Measurements from ENCODE around the gene CCDC186.

CCDC186 gene

DNA sequence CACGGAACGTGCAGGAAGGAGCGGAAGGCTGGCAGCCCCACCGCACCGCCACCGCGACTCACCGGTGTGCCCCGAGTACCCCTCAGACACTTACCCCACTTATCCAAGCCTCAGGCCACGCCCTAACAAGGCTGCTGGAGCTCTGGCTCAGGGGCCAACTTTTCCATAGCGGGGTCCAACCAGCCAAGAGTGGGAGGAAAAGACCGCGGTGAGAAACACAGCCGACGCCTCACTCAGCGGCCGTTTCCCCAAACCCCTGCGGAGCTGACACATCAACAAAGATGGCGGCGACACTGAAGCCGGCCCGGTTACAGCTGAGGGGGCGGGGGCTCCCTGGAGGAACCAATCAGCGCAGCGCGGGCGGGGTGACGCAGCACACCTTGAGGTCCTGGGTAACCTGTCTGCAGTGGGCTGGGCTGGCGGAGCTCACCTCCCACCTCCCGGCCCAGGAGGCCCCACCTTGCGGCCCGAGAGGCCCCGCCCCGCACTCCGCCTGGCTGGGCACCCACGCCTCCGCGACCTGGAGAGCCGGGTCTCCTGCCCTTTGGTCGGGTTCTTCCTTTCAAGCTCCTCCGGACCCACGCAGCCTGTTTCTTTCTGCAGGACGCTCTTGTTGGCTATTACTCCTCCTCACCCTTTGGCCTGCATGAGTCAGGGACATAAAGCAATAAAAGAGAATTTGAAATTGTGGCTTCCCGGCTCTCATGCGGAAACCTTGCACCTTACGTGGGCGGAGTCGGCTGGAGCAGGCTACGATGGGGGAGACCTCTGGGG, at the start of gene CCDC186:
Gene CCDC186, minus strand, starts transcription at position 283 of the 774 bp plus-strand sequence. CDS start 10,935 bp downstream, outside the sequence.
- H3K27me3 Mint-ChIP-seq (ENCODE audit: low read depth, poor library complexity) = peaks cover 8% of the 10 kb centered on the region
- peak; percentile 97 for DNase-seq
- H3K9me3 Mint-ChIP-seq = peaks cover 14% of the 10 kb centered on the region
- H3K4me3 Mint-ChIP-seq = peak within 1 kb of the TSS; percentile 100
- H3K4me1 Mint-ChIP-seq = peaks cover 38% of the 10 kb centered on the region
- peaks cover 28% of the 10 kb centered on the region for H3K36me3 Mint-ChIP-seq (ENCODE audit: low read depth)
- TF ChIP-seq, protein P1, sequence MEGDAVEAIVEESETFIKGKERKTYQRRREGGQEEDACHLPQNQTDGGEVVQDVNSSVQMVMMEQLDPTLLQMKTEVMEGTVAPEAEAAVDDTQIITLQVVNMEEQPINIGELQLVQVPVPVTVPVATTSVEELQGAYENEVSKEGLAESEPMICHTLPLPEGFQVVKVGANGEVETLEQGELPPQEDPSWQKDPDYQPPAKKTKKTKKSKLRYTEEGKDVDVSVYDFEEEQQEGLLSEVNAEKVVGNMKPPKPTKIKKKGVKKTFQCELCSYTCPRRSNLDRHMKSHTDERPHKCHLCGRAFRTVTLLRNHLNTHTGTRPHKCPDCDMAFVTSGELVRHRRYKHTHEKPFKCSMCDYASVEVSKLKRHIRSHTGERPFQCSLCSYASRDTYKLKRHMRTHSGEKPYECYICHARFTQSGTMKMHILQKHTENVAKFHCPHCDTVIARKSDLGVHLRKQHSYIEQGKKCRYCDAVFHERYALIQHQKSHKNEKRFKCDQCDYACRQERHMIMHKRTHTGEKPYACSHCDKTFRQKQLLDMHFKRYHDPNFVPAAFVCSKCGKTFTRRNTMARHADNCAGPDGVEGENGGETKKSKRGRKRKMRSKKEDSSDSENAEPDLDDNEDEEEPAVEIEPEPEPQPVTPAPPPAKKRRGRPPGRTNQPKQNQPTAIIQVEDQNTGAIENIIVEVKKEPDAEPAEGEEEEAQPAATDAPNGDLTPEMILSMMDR (IDR thresholded peaks at IDR 0.05) = no peak
- H3K27ac Mint-ChIP-seq = peak within 1 kb of the TSS; percentile 99

DNA sequence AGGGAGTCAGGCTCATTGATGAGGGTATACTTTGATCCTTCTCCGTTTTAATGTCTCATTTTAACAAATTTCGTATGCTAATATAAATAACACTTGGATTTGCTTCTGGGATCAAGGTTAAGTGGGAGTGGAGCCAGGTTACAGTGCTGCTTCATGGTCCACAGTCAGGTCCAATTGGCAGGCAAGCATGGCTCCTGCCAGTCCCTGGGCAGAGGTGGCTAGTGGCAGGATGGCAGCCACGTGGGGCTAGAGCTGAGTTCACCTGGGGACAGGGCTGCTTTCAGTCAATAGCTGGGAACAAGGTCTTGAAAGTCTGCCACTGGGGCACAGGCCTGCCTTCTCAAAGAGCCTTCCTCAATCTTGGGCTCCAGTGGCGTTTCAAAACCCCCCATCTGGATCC, 49.1 kb upstream of the CCDC186 start:
- TF ChIP-seq, protein P1 (IDR thresholded peaks at IDR 0.05) = no peak
- Mint-ChIP-seq H3K27me3 (ENCODE audit: low read depth, poor library complexity) (no peaks in the 10 kb centered on the region), H3K27ac (no peak overlapping the region), H3K4me1 (peaks cover 17% of the 10 kb centered on the region), H3K36me3 (ENCODE audit: low read depth) (no peaks in the 10 kb centered on the region), H3K9me3 (no peaks in the 10 kb centered on the region), H3K4me3 (no peak overlapping the region)
- DNase-seq = no peak

DNA sequence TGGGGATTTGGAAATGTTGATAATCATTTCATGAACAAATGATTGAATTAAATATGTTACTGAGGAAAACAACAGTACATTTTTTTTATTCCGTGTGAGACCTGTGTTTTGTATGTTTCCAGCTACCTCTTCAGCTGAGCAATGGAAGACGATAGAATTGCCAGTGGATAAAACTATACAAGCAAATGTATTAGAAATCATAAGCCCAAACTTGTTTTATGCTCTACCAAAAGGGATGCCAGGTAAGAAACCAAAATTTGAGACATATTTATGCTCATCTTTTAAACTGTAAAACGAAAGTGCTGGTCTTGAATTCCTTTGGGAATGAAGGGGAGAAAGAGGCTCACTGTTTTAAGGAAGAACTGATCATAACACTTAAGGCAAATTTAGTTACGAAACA, 47.2 kb upstream of the CCDC186 start:
- TF ChIP-seq, protein P1 (IDR thresholded peaks at IDR 0.05) = no peak
- Mint-ChIP-seq H3K4me1 (no peaks in the 10 kb centered on the region), H3K36me3 (ENCODE audit: low read depth) (no peaks in the 10 kb centered on the region), H3K27me3 (ENCODE audit: low read depth, poor library complexity) (no peaks in the 10 kb centered on the region), H3K27ac (no peak overlapping the region), H3K4me3 (no peak overlapping the region), H3K9me3 (no peaks in the 10 kb centered on the region)
- DNase-seq = no peak

DNA sequence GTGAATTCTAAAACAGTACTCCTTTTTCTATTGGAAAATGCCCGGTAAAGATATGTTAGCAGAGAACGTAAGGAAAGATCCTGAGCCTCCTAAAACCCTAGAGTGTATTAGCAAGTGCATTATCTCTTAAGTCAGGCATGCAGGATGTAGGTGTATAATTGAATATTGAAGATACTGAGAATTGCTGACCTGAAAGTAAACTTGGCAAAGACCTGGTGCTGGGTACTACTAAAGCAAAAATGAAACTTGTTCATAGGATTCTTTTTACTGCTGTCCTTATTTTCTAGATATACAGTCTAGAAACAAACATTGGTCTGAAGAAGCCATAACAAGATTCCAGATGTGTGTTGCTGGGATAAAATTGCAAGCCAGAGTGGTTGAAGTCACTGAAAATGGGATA, 46.3 kb upstream of the CCDC186 start:
- no peaks in the 10 kb centered on the region for H3K4me1 Mint-ChIP-seq
- H3K36me3 Mint-ChIP-seq (ENCODE audit: low read depth) = no peaks in the 10 kb centered on the region
- TF ChIP-seq, protein P1 (IDR thresholded peaks at IDR 0.05) = no peak
- H3K27me3 Mint-ChIP-seq (ENCODE audit: low read depth, poor library complexity) = no peaks in the 10 kb centered on the region
- H3K4me3 Mint-ChIP-seq = no peak overlapping the region
- no peaks in the 10 kb centered on the region for H3K9me3 Mint-ChIP-seq
- H3K27ac Mint-ChIP-seq = no peak overlapping the region
- no peak for DNase-seq

DNA sequence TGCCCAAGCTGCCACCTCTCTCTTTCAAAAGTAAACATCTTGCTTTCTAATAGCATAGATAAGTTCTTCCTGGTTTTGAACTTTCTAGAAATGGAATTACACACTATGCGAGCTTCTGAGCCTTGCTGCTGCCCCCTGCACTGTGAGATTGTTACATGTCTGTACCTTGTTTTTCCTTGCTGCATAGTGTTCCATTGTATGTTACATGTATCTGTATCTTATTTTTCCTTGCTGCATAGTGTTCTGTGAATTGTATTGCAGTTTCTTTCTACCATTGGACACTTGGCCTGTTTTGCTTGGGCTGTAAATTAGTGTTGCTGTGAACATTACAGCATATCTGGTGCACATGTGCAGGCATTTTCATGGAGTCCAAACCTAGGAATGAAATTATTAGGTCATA, 41.0 kb upstream of the CCDC186 start:
- H3K36me3 Mint-ChIP-seq (ENCODE audit: low read depth) = no peaks in the 10 kb centered on the region
- no peaks in the 10 kb centered on the region for H3K4me1 Mint-ChIP-seq
- TF ChIP-seq, protein P1 (IDR thresholded peaks at IDR 0.05) = no peak
- no peaks in the 10 kb centered on the region for H3K9me3 Mint-ChIP-seq
- H3K4me3 Mint-ChIP-seq = no peak overlapping the region
- H3K27me3 Mint-ChIP-seq (ENCODE audit: low read depth, poor library complexity) = no peaks in the 10 kb centered on the region
- no peak overlapping the region for H3K27ac Mint-ChIP-seq
- DNase-seq = no peak

DNA sequence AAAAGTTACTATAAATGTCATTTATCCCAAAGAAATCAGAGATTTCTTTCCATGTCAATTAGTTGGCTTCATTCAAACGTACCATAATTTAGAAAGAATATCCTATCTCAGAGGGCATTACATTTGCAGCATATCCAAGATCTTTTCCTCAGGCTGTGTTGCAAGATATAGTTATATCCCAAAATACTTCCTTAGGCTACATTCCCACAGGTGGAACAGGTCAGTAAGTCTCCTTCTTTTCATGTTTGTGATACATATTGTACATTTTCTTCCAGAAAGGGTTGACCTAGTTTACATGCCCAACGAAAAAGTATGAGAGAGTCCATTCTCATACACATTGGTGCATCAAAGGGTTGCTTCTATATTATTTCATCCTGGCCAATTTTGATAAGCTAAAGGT, 38.1 kb upstream of the CCDC186 start:
- TF ChIP-seq, protein P1 (IDR thresholded peaks at IDR 0.05) = no peak
- DNase-seq = no peak
- Mint-ChIP-seq H3K4me3 (no peak overlapping the region), H3K27me3 (ENCODE audit: low read depth, poor library complexity) (no peaks in the 10 kb centered on the region), H3K9me3 (no peaks in the 10 kb centered on the region), H3K36me3 (ENCODE audit: low read depth) (no peaks in the 10 kb centered on the region), H3K27ac (no peak overlapping the region), H3K4me1 (no peaks in the 10 kb centered on the region)

Measured in nephron progenitor cell (in vitro differentiated cells).